ENCODE measurements around the gene CDKN2B-AS1. TPM values are rescaled to one million over a fixed set of nuclear protein-coding genes. Genes with fewer than 3 reads are reported as not detected.

The CDKN2B-AS1 gene
- total RNA-seq, 2 donors from 2014 or later = not detected

- no peak for DNase-seq
- Mint-ChIP-seq H3K4me3 (no peak overlapping the region), H3K27me3 (ENCODE audit: insufficient read depth) (peaks cover 91% of the 10 kb centered on the region), H3K9me3 (no peaks in the 10 kb centered on the region), H3K4me1 (peaks cover 17% of the 10 kb centered on the region), H3K27ac (no peak overlapping the region), H3K36me3 (ENCODE audit: low read depth) (no peaks in the 10 kb centered on the region)
- no peaks in the 10 kb centered on the region for H3K36me3 ChIP-seq (ENCODE audit: control insufficient read depth, insufficient read depth, low read length)
- WGBS, 2 experiments (ENCODE audit: insufficient coverage in 1 of 2, insufficient read length in 1 of 2) = 64 to 67% methylated on average over 2 to 5 of the region's 5 CpGs
- H3K9me3 ChIP-seq (ENCODE audit: control insufficient read depth, low read length) = no peaks in the 10 kb centered on the region
- H3K27me3 ChIP-seq (ENCODE audit: control insufficient read depth, insufficient read depth, low read length, poor library complexity, severe bottlenecking) = peaks cover 96% of the 10 kb centered on the region
- no peak for TF ChIP-seq CTCF (conservative IDR thresholded peaks at IDR 0.05)
- no peak overlapping the region for H3K27ac ChIP-seq (ENCODE audit: low read depth, low read length)
- no peaks in the 10 kb centered on the region for H3K4me1 ChIP-seq (ENCODE audit: control insufficient read depth, insufficient read depth, low read length)
- no peak overlapping the region for H3K4me3 ChIP-seq (ENCODE audit: low read length)
- H3K9ac ChIP-seq (ENCODE audit: extremely low read depth, low read length, poor library complexity, severe bottlenecking) = no peak overlapping the region
These were observed 3.3 kb upstream of the CDKN2B-AS1 start for GRCh38 chr9:21991072-21991959.

GRCh38 chr9:21993007-21993406 is 1.6 kb upstream of the CDKN2B-AS1 start:
- Mint-ChIP-seq H3K27ac (no peak overlapping the region), H3K4me1 (peaks cover 22% of the 10 kb centered on the region), H3K4me3 (peak overlapping the region; percentile 64), H3K27me3 (ENCODE audit: insufficient read depth) (peaks cover 91% of the 10 kb centered on the region), H3K9me3 (no peaks in the 10 kb centered on the region), H3K36me3 (ENCODE audit: low read depth) (no peaks in the 10 kb centered on the region)
- no peak overlapping the region for H3K27ac ChIP-seq (ENCODE audit: low read depth, low read length)
- peak overlapping the region; percentile 74 for H3K4me3 ChIP-seq (ENCODE audit: low read length)
- TF ChIP-seq CTCF (conservative IDR thresholded peaks at IDR 0.05) = no peak
- no peaks in the 10 kb centered on the region for H3K36me3 ChIP-seq (ENCODE audit: control insufficient read depth, insufficient read depth, low read length)
- peaks cover 96% of the 10 kb centered on the region for H3K27me3 ChIP-seq (ENCODE audit: control insufficient read depth, insufficient read depth, low read length, poor library complexity, severe bottlenecking)
- no peaks in the 10 kb centered on the region for H3K9me3 ChIP-seq (ENCODE audit: control insufficient read depth, low read length)
- DNase-seq = no peak
- H3K4me1 ChIP-seq (ENCODE audit: control insufficient read depth, insufficient read depth, low read length) = no peaks in the 10 kb centered on the region
- WGBS, 2 experiments (ENCODE audit: insufficient coverage in 1 of 2, insufficient read length in 1 of 2) = 18 to 40% methylated on average over 1 to 4 of the region's 4 CpGs
- no peak overlapping the region for H3K9ac ChIP-seq (ENCODE audit: extremely low read depth, low read length, poor library complexity, severe bottlenecking)

- Mint-ChIP-seq H3K27ac (no peak within 1 kb of the TSS), H3K9me3 (no peaks in the 10 kb centered on the region), H3K27me3 (ENCODE audit: insufficient read depth) (peaks cover 90% of the 10 kb centered on the region), H3K36me3 (ENCODE audit: low read depth) (no peaks in the 10 kb centered on the region), H3K4me1 (peaks cover 22% of the 10 kb centered on the region), H3K4me3 (peak within 1 kb of the TSS; percentile 64)
- peak; percentile 84 for DNase-seq
- no peaks in the 10 kb centered on the region for H3K4me1 ChIP-seq (ENCODE audit: control insufficient read depth, insufficient read depth, low read length)
- TF ChIP-seq CTCF (conservative IDR thresholded peaks at IDR 0.05) = peak; percentile 34
- H3K27ac ChIP-seq (ENCODE audit: low read depth, low read length) = no peak within 1 kb of the TSS
- H3K36me3 ChIP-seq (ENCODE audit: control insufficient read depth, insufficient read depth, low read length) = no peaks in the 10 kb centered on the region
- H3K4me3 ChIP-seq (ENCODE audit: low read length) = peak within 1 kb of the TSS; percentile 87
- H3K9me3 ChIP-seq (ENCODE audit: control insufficient read depth, low read length) = no peaks in the 10 kb centered on the region
- 1% methylated on average over 21 to 44 of the region's 53 CpGs for whole genome bisulfite sequencing, 2 experiments (ENCODE audit: insufficient coverage in 1 of 2, insufficient read length in 1 of 2)
- peaks cover 96% of the 10 kb centered on the region for H3K27me3 ChIP-seq (ENCODE audit: control insufficient read depth, insufficient read depth, low read length, poor library complexity, severe bottlenecking)
- no peak within 1 kb of the TSS for H3K9ac ChIP-seq (ENCODE audit: extremely low read depth, low read length, poor library complexity, severe bottlenecking)
These were observed 567 bp upstream of the CDKN2B-AS1 start, which contains the start of gene CDKN2A for GRCh38 chr9:21993893-21994555. CDKN2A (minus strand) TSS chr9:21994392.
